Upper lobe of right lung (tissue), 1 donor: ENCODE results near the gene AHR. TPM values are rescaled to one million over a fixed set of nuclear protein-coding genes. Genes with fewer than 3 reads are reported as not detected.

Experiments
- ATAC-seq: fragments of 200-7000 bp; cut with Tn5 transposase; one replicate; pipeline ENCODE4 v1.9.1; 2020; ENCODE audit warnings: mild to moderate bottlenecking, moderate library complexity
- DNase-seq: peaks from one replicate; pipeline ENCODE4 v3.0.0-alpha.2; 2020
- H3K27ac ChIP-seq: fragments of 200-600 bp; one replicate; pipeline ENCODE4 v1.8.0; 2022
- H3K27me3 ChIP-seq: fragments of 200-600 bp; one replicate; pipeline ENCODE4 v1.8.0; 2022; ENCODE audit warnings: mild to moderate bottlenecking
- H3K36me3 ChIP-seq: fragments of 200-600 bp; one replicate; pipeline ENCODE4 v1.8.0; 2022
- H3K4me1 ChIP-seq: fragments of 200-600 bp; one replicate; pipeline ENCODE4 v1.8.0; 2022
- H3K4me3 ChIP-seq: fragments of 200-600 bp; one replicate; pipeline ENCODE4 v1.8.0; 2022; ENCODE audit warnings: mild to moderate bottlenecking
- H3K9me3 ChIP-seq: fragments of 200-600 bp; one replicate; pipeline ENCODE4 v1.8.0; 2022
- CTCF ChIP-seq: fragments of 200-600 bp; IDR thresholded peaks from one replicate; pipeline ENCODE4 v1.8.0; 2022; ENCODE audit warnings: antibody characterized with exemption
- intact Hi-C: fragments of 100-400 bp; cut with DNase I; formaldehyde crosslinking; loops from one replicate; pipeline ENCODE4 v1.11.0; 2022
- total RNA-seq: library from RNA; stranded (reverse); fragmentation: NEBNext Ultra II Directional; extraction: Animal tissue kit (Norgen Biotek cat#: 25700); gene quantifications from one replicate; pipeline ENCODE4 v1.2.1, GENCODE V29; 2021
- donor health status: DM: no; HTN: yes; CAD: no; lungs with severe emphysema.

AHR gene
- total RNA-seq, 1 donor from 2014 or later = 118 TPM

- TF ChIP-seq CTCF = no peak
- Histone ChIP-seq H3K4me3 (peak overlapping the region; percentile 97), H3K27me3 (no peaks in the 10 kb centered on the region), H3K27ac (peak overlapping the region; percentile 75), H3K4me1 (peaks cover 57% of the 10 kb centered on the region), H3K9me3 (no peaks in the 10 kb centered on the region), H3K36me3 (peaks cover 9% of the 10 kb centered on the region)
- DNase-seq = no peak
- no peak for ATAC-seq
- intact Hi-C loops = no loop called here
Measured at GRCh38 chr7:17305387-17306171, 7.1 kb downstream of the AHR start.

GRCh38 chr7:17307000-17307399, 8.5 kb downstream of the AHR start:
- peak overlapping the region; percentile 15 for H3K4me3 ChIP-seq
- ATAC-seq = peak; percentile 80

GRCh38 chr7:17307558-17307957, 9.1 kb downstream of the AHR start:
- Histone ChIP-seq H3K36me3 (peaks cover 26% of the 10 kb centered on the region), H3K4me3 (peak overlapping the region; percentile 15), H3K27ac (peak overlapping the region; percentile 75), H3K4me1 (peaks cover 57% of the 10 kb centered on the region), H3K27me3 (no peaks in the 10 kb centered on the region), H3K9me3 (no peaks in the 10 kb centered on the region)
- TF ChIP-seq CTCF = no peak
- intact Hi-C loops = no loop called here
- ATAC-seq = peak; percentile 39
- no peak for DNase-seq

More at GRCh38 chr7:17307000-17307399, 8.5 kb downstream of the AHR start:
- H3K27ac ChIP-seq = peak overlapping the region; percentile 75
- no peak for TF ChIP-seq CTCF
- intact Hi-C loops = no loop called here
- H3K9me3 ChIP-seq = no peaks in the 10 kb centered on the region
- no peaks in the 10 kb centered on the region for H3K27me3 ChIP-seq
- H3K36me3 ChIP-seq = peaks cover 23% of the 10 kb centered on the region
- H3K4me1 ChIP-seq = peaks cover 60% of the 10 kb centered on the region
- DNase-seq = no peak

GRCh38 chr7:17307969-17308648, 9.7 kb downstream of the AHR start:
- no peak for TF ChIP-seq CTCF
- DNase-seq = no peak
- no peak for ATAC-seq
- peaks cover 29% of the 10 kb centered on the region for H3K36me3 ChIP-seq
- intact Hi-C loops = no loop called here
- no peaks in the 10 kb centered on the region for H3K27me3 ChIP-seq
- H3K9me3 ChIP-seq = no peaks in the 10 kb centered on the region
- H3K4me3 ChIP-seq = peak overlapping the region; percentile 15
- H3K27ac ChIP-seq = peak overlapping the region; percentile 75
- peaks cover 57% of the 10 kb centered on the region for H3K4me1 ChIP-seq

- H3K4me1 ChIP-seq = peaks cover 43% of the 10 kb centered on the region
- peaks cover 29% of the 10 kb centered on the region for H3K36me3 ChIP-seq
- no peak for DNase-seq
- H3K9me3 ChIP-seq = no peaks in the 10 kb centered on the region
- no peak for ATAC-seq
- TF ChIP-seq CTCF = no peak
- no peak overlapping the region for H3K4me3 ChIP-seq
- H3K27ac ChIP-seq = no peak overlapping the region
- no peaks in the 10 kb centered on the region for H3K27me3 ChIP-seq
- intact Hi-C loops = no loop called here
Measured at GRCh38 chr7:17311194-17311593, 12.7 kb downstream of the AHR start.
